K562 (cell line): ENCODE measurements around the gene WASF3. TPM values are rescaled to one million over a fixed set of nuclear protein-coding genes. Genes with fewer than 3 reads are reported as not detected.

ENCODE experiments used
- ATAC-seq: fragments of 200-7000 bp; cut with Tn5 transposase; 3 replicates; pipeline ENCODE4 v1.9.1; 2020; ENCODE audit warnings: moderate library complexity
- BruUV-seq: library from RNA; stranded (reverse); fragments of 400-500 nt; replicated peaks from 2 replicates; lab custom pipeline; 2021; lab: Mats Ljungman, UMichigan
- CTCF ChIA-PET: fragments of 300-600 bp; formaldehyde crosslinking; extraction: SDS; loops from one replicate; lab custom pipeline; 2021; ENCODE audit warnings: low intra/inter-chr PET ratio; lab: Yijun Ruan, JAX
- POLR2A ChIA-PET: fragments of 300-600, 350-650 bp; sonication (Branson Sonifier 250); formaldehyde crosslinking; extraction: SDS; loops from one replicate; lab custom pipeline; 2021; ENCODE audit warnings: antibody characterized with exemption, inconsistent platforms; lab: Yijun Ruan, JAX
- DNase-seq, 4 experiments: peaks; one replicate each; pipeline versions ENCODE4 v3.0.0 to v3.0.0-alpha.2; 2011 to 2018; ENCODE audit warnings: low spot score in 3 of 4, mixed read lengths in 3 of 4; ENCODE audit errors: extremely low read depth in 1 of 4
- FAIRE-seq: peaks from 2 replicates; lab custom pipeline; 2011; peaks lifted over from hg19 to GRCh38; lab: Jason Lieb, UNC
- H2AFZ ChIP-seq: 2 replicates; pipeline ENCODE4 v1.6.0; 2011; ENCODE audit warnings: low read depth, low read length, control low read depth, inconsistent platforms
- H3K27ac ChIP-seq: fragments of 200-600 bp; 3 replicates; pipeline ENCODE4 v1.8.0; 2011; ENCODE audit warnings: low read depth, mild to moderate bottlenecking, control low read depth, inconsistent platforms, low read length, moderate library complexity, mixed read lengths; ENCODE audit errors: extremely low read depth
- H3K27me3 ChIP-seq, 2 experiments: fragments of 300-600 bp in 1 of 2; 2 replicates in 1 of 2; 3 replicates in 1 of 2; pipeline versions ENCODE4 v1.6.0 to v1.8.0; 2011; ENCODE audit warnings: inconsistent platforms in 2 of 2, low read length in 2 of 2, mild to moderate bottlenecking in 1 of 2, mixed read lengths in 1 of 2, moderate library complexity in 1 of 2; ENCODE audit not compliant: control insufficient read depth in 2 of 2, insufficient read depth in 2 of 2
- H3K36me3 ChIP-seq: fragments of 300-600 bp; 3 replicates; pipeline ENCODE4 v1.8.0; 2011; ENCODE audit warnings: mild to moderate bottlenecking, low read length, inconsistent platforms; ENCODE audit not compliant: control insufficient read depth, insufficient read depth
- H3K4me1 ChIP-seq, 2 experiments: fragments of 200-600 bp in 1 of 2; replicated peaks in 1 of 2; 2 replicates in 1 of 2; 3 replicates in 1 of 2; pipeline versions ENCODE4 v1.5.1 to v1.8.0; 2011; ENCODE audit warnings: inconsistent platforms in 2 of 2, low read length in 2 of 2, mild to moderate bottlenecking in 1 of 2, mixed read lengths in 1 of 2, moderate library complexity in 1 of 2; ENCODE audit not compliant: control insufficient read depth in 2 of 2, insufficient read depth in 2 of 2
- H3K4me2 ChIP-seq: 2 replicates; pipeline ENCODE4 v1.6.1; 2011; ENCODE audit warnings: low read length, control low read depth, inconsistent platforms, mixed read lengths; ENCODE audit not compliant: insufficient read depth
- H3K4me3 ChIP-seq: fragments of 200-600 bp; sonication (generic), shearing (Covaris generic); 2 replicates; pipeline ENCODE4 v1.5.1; 2016; ENCODE audit warnings: control low read depth, inconsistent platforms
- H3K79me2 ChIP-seq: fragments of 200-600 bp; 3 replicates; pipeline ENCODE4 v1.8.0; 2011; ENCODE audit warnings: low read length, inconsistent platforms; ENCODE audit not compliant: control insufficient read depth, insufficient read depth
- H3K9ac ChIP-seq, 2 experiments: 2 replicates each; pipeline versions ENCODE4 v1.6.0 to v1.6.1; 2011; ENCODE audit warnings: low read depth in 2 of 2, low read length in 2 of 2, control low read depth in 1 of 2, inconsistent platforms in 1 of 2, mild to moderate bottlenecking in 1 of 2, mixed read lengths in 1 of 2; ENCODE audit not compliant: insufficient read depth in 1 of 2
- H3K9me1 ChIP-seq: one replicate; pipeline ENCODE4 v1.6.0; 2011; ENCODE audit warnings: inconsistent platforms, mild to moderate bottlenecking, low read length, moderate library complexity; ENCODE audit not compliant: control insufficient read depth, insufficient read depth
- H3K9me3 ChIP-seq: replicated peaks from 2 replicates; pipeline ENCODE4 v1.5.1; 2011; ENCODE audit warnings: low read depth, low read length, inconsistent platforms; ENCODE audit not compliant: control insufficient read depth, insufficient read depth
- H4K20me1 ChIP-seq: replicated peaks from 2 replicates; pipeline ENCODE4 v1.6.1; 2011; ENCODE audit warnings: low read length, inconsistent platforms, mixed read lengths; ENCODE audit not compliant: control insufficient read depth, insufficient read depth
- DDX20 ChIP-seq: fragments of 450-650 bp; IDR thresholded peaks from 2 replicates; pipeline ENCODE4 v1.6.1; 2016; ENCODE audit warnings: missing genetic modification characterization, low read depth, mild to moderate bottlenecking, missing compliant biosample characterization, moderate library complexity
- ELK3 ChIP-seq: fragments of 450-650 bp; formaldehyde crosslinking; IDR thresholded peaks from 2 replicates; pipeline ENCODE4 v1.4.0; 2020; ENCODE audit warnings: mild to moderate bottlenecking
- FOXK2 ChIP-seq, 2 experiments: fragments of 450-650 bp; IDR thresholded peaks in 1 of 2; conservative IDR thresholded peaks in 1 of 2; 2 replicates each; pipeline ENCODE4 v1.6.1; 2016; ENCODE audit warnings: low read depth in 2 of 2, mild to moderate bottlenecking in 1 of 2
- HDAC3 ChIP-seq: fragments of 450-650 bp; IDR thresholded peaks from 2 replicates; pipeline ENCODE4 v1.6.1; 2018; ENCODE audit warnings: borderline replicate concordance, mild to moderate bottlenecking, moderate library complexity; ENCODE audit not compliant: partially characterized antibody
- HOXB6 ChIP-seq: fragments of 250-450 bp; sonication (Bioruptor Pico); IDR thresholded peaks from 2 replicates; pipeline ENCODE4 v1.5.1; 2022; ENCODE audit warnings: mild to moderate bottlenecking, borderline replicate concordance
- NFE2L1 ChIP-seq: fragments of 450-650 bp; IDR thresholded peaks from 2 replicates; pipeline ENCODE4 v1.6.1; 2016; ENCODE audit warnings: missing genetic modification characterization, low read depth, mild to moderate bottlenecking, missing compliant biosample characterization, moderate library complexity, borderline replicate concordance
- TARDBP ChIP-seq: fragments of 450-650 bp; IDR thresholded peaks from 2 replicates; pipeline ENCODE4 v1.6.1; 2016
- TCFL5 ChIP-seq: fragments of 250-450 bp; sonication (Bioruptor Pico); conservative IDR thresholded peaks from 2 replicates; pipeline ENCODE4 v1.6.1; 2021; ENCODE audit warnings: mild to moderate bottlenecking, moderate library complexity, matching md5 sums
- TEAD2 ChIP-seq: fragments of 450-650 bp; IDR thresholded peaks from 2 replicates; pipeline ENCODE4 v1.6.1; 2016; ENCODE audit warnings: missing genetic modification characterization, control low read depth, missing compliant biosample characterization
- THAP12 ChIP-seq: fragments of 250-450 bp; sonication (Bioruptor Pico); IDR thresholded peaks from 2 replicates; pipeline ENCODE4 v1.9.0; 2021; ENCODE audit warnings: mild to moderate bottlenecking, inconsistent platforms
- ZBTB34 ChIP-seq: fragments of 250-450 bp; sonication (Bioruptor Pico); IDR thresholded peaks from 2 replicates; pipeline ENCODE4 v1.8.0; 2021; ENCODE audit warnings: mild to moderate bottlenecking, moderate library complexity
- ZNF699 ChIP-seq: fragments of 250-450 bp; sonication (Bioruptor Pico); IDR thresholded peaks from 2 replicates; pipeline ENCODE4 v1.8.0; 2021; ENCODE audit warnings: mild to moderate bottlenecking, moderate library complexity; ENCODE audit not compliant: insufficient replicate concordance
- ZSCAN32 ChIP-seq: fragments of 450-650 bp; formaldehyde crosslinking; IDR thresholded peaks from 2 replicates; pipeline ENCODE4 v1.4.0; 2020; ENCODE audit warnings: mild to moderate bottlenecking, moderate library complexity
- WGBS: fragments of 100-300 bp; shearing (Covaris generic); methylation state at CpG from one replicate; pipeline ENCODE4 v1.1.6; 2016; ENCODE audit warnings: low coverage, mixed read lengths; ENCODE audit not compliant: insufficient coverage; ENCODE audit errors: missing lambda C conversion rate; 5-methylcytosine and 5-hydroxymethylcytosine counted together
- in situ Hi-C: fragments of 300-500 bp; cut with MboI; formaldehyde crosslinking; loops from 4 replicates; pipeline ENCODE4 v1.15.0; 2018; ENCODE audit warnings: inconsistent platforms, mixed read lengths
- intact Hi-C: fragments of 100-400 bp; cut with micrococcal nuclease; formaldehyde crosslinking; loops from 2 replicates; pipeline ENCODE4 v1.14.2; 2022
- polyA plus RNA-seq, 8 experiments: library from polyadenylated mRNA; depleted of rRNA in 4 of 8; stranded (reverse) in 5 of 8; unstranded in 3 of 8; fragments of >200 nt; fragmentation: Nextera tagmentation in 2 of 8; fragmentation: Illumina TruSeq in 1 of 8; extraction: Ambion mirVana in 2 of 8; extraction: Trizol in 1 of 8; gene quantifications; 2 replicates each; pipeline versions ENCODE4 v1.2.1 to v1.2.3, GENCODE V29; 2011 to 2014; ENCODE audit warnings: inconsistent platforms in 1 of 8, missing spikeins in 1 of 8
- total RNA-seq, 7 experiments: library from RNA; depleted of rRNA in 6 of 7; stranded (reverse); fragments of >200 nt in 6 of 7; fragmentation: Illumina TruSeq in 2 of 7; extraction: Trizol in 2 of 7; gene quantifications; 2 replicates each; pipeline versions ENCODE4 v1.2.1 to v1.2.3, GENCODE V29; 2011 to 2021; ENCODE audit warnings: low replicate concordance in 1 of 7

WASF3 gene
- total and polyA plus RNA-seq, 9 of the 15 experiments (the other 6 are each of a cell fraction or from before 2014, with no cell fraction given) = 0.04 to 0.43 (median 0.11) TPM

- TF ChIP-seq ZBTB34 (CRISPR knock-in tag) (no peak), TEAD2 (no peak), DDX20 (tag) (no peak), ZNF699 (CRISPR knock-in tag) (no peak), TARDBP (no peak), HDAC3 (no peak), HOXB6 (CRISPR knock-in tag) (no peak)
These were observed 18.8 kb upstream of the WASF3 start (continued) for GRCh38 chr13:26538363-26539317.

- Histone ChIP-seq H3K9me3 (no peaks in the 10 kb centered on the region), H3K4me3 (no peak overlapping the region), H3K36me3 (no peaks in the 10 kb centered on the region), H4K20me1 (no peaks in the 10 kb centered on the region), H3K4me1 (no peaks in the 10 kb centered on the region), H3K27me3 (peaks cover 0 to 6% of the 10 kb centered on the region in 2 experiments; a peak in 1 of 5 replicates), H3K9ac (no peak overlapping the region), H2AFZ (no peak overlapping the region), H3K27ac (no peak overlapping the region), H3K79me2 (no peaks in the 10 kb centered on the region), H3K4me2 (no peak overlapping the region), H3K9me1 (no peaks in the 10 kb centered on the region)
- in situ Hi-C loops (no loop called here), intact Hi-C loops (no loop called here)
- BruUV-seq = no TSS peak
- no peak for ATAC-seq
- ChIA-PET POLR2A (no interaction called here), CTCF (no interaction called here)
- no peak for FAIRE-seq
- no peak for DNase-seq
- 0% methylated on average over 2 of the region's 2 CpGs for WGBS
- no peak for TF ChIP-seq NFE2L1 (tag)
- TF ChIP-seq ELK3 (CRISPR knock-in tag) = no peak
- no peak for TF ChIP-seq ZSCAN32
- TF ChIP-seq FOXK2 (conservative IDR thresholded peaks at IDR 0.05 in 1 of 2, IDR thresholded peaks at IDR 0.05 in 1 of 2; ENCODE audit: low read depth in 2 of 2) = no peak
- no peak for TF ChIP-seq THAP12 (CRISPR knock-in tag)
- no peak for TF ChIP-seq TCFL5 (CRISPR knock-in tag)
These were observed 17.7 kb upstream of the WASF3 start for GRCh38 chr13:26539738-26540292.
